Hepatocyte (in vitro differentiated cells): Measurements from ENCODE around the gene RENBP. TPM values are rescaled to one million over a fixed set of nuclear protein-coding genes. Genes with fewer than 3 reads are reported as not detected.
A peak's percentile ranks its signal among the peaks of the same experiment; 100 is the strongest.

Experiments
- DNase-seq: peaks from one replicate; pipeline ENCODE4 v3.0.0-alpha.2; 2016; ENCODE audit warnings: low spot score
- H2AFZ ChIP-seq: fragments of 200-600 bp; sonication (generic); 2 replicates; pipeline ENCODE4 v1.6.0; 2016; ENCODE audit warnings: antibody characterized with exemption, mild to moderate bottlenecking
- H3K27ac ChIP-seq: fragments of 200-600 bp; sonication (generic); 2 replicates; pipeline ENCODE4 v1.5.1; 2016; ENCODE audit warnings: mild to moderate bottlenecking
- H3K27me3 ChIP-seq: fragments of 200-600 bp; sonication (generic); 2 replicates; pipeline ENCODE4 v1.6.1; 2016
- H3K36me3 ChIP-seq: fragments of 200-600 bp; sonication (generic); replicated peaks from 2 replicates; pipeline ENCODE4 v1.5.1; 2016; ENCODE audit warnings: low read depth; ENCODE audit not compliant: insufficient read depth
- H3K4me1 ChIP-seq: fragments of 200-600 bp; sonication (generic); 2 replicates; pipeline ENCODE4 v1.5.1; 2016; ENCODE audit warnings: mild to moderate bottlenecking, moderate library complexity; ENCODE audit not compliant: insufficient read depth
- H3K4me2 ChIP-seq: fragments of 200-600 bp; sonication (generic); 2 replicates; pipeline ENCODE4 v1.6.0; 2016
- H3K4me3 ChIP-seq: fragments of 200-600 bp; sonication (generic); 2 replicates; pipeline ENCODE4 v1.5.1; 2016; ENCODE audit warnings: mild to moderate bottlenecking
- H3K79me2 ChIP-seq: fragments of 200-600 bp; sonication (generic); 2 replicates; pipeline ENCODE4 v1.6.0; 2017; ENCODE audit warnings: mild to moderate bottlenecking
- H3K9me2 ChIP-seq: fragments of 200-600 bp; sonication (generic); replicated peaks from 2 replicates; pipeline ENCODE4 v1.6.0; 2017; ENCODE audit warnings: mild to moderate bottlenecking; ENCODE audit not compliant: insufficient read depth
- H3K9me3 ChIP-seq: fragments of 200-600 bp; sonication (generic); 2 replicates; pipeline ENCODE4 v1.5.1; 2016; ENCODE audit warnings: low read depth, mild to moderate bottlenecking
- H4K20me1 ChIP-seq: fragments of 200-600 bp; sonication (generic); 2 replicates; pipeline ENCODE4 v1.6.0; 2016; ENCODE audit warnings: mild to moderate bottlenecking; ENCODE audit not compliant: insufficient read depth, poor library complexity, severe bottlenecking
- CTCF ChIP-seq: fragments of 200-600 bp; sonication (generic); IDR thresholded peaks from 2 replicates; pipeline ENCODE4 v1.5.1; 2016; ENCODE audit warnings: antibody characterized with exemption, mild to moderate bottlenecking; ENCODE audit not compliant: poor library complexity
- EZH2 ChIP-seq: fragments of 200-600 bp; sonication (generic); IDR thresholded peaks from 2 replicates; pipeline ENCODE4 v1.6.1; 2016; ENCODE audit warnings: antibody characterized with exemption, mild to moderate bottlenecking, borderline replicate concordance
- EZH2phosphoT487 ChIP-seq: fragments of 200-600 bp; sonication (generic); IDR thresholded peaks from one replicate; pipeline ENCODE4 v1.6.1; 2018; ENCODE audit warnings: antibody characterized with exemption, mild to moderate bottlenecking, low read depth, moderate library complexity; ENCODE audit not compliant: unreplicated experiment, severe bottlenecking
- WGBS: methylation state at CpG from one replicate; pipeline ENCODE4 v1.1.6; 2016; ENCODE audit warnings: low lambda C conversion rate; ENCODE audit errors: missing lambda C conversion rate; 5-methylcytosine and 5-hydroxymethylcytosine counted together
- polyA plus RNA-seq: library from polyadenylated mRNA; unstranded; fragments of >200 nt; fragmentation: Nextera tagmentation; extraction: Ambion mirVana; gene quantifications from 2 replicates; pipeline ENCODE4 v1.2.1, GENCODE V29; 2016
- total RNA-seq: library from RNA; depleted of rRNA; stranded (reverse); fragments of >200 nt; gene quantifications from 2 replicates; pipeline ENCODE4 v1.2.3, GENCODE V29; 2014

RENBP gene
- total and polyA plus RNA-seq, 2 experiments from 2014 or later = 5.8 to 22.8 TPM

GRCh38 chrX:153947009-153947769, 2.7 kb upstream of the RENBP start:
- Histone ChIP-seq H3K9me2 (no peaks in the 10 kb centered on the region), H2AFZ (no peak overlapping the region), H4K20me1 (no peaks in the 10 kb centered on the region), H3K27ac (no peak overlapping the region), H3K79me2 (no peaks in the 10 kb centered on the region), H3K9me3 (no peaks in the 10 kb centered on the region), H3K27me3 (no peaks in the 10 kb centered on the region), H3K4me1 (no peaks in the 10 kb centered on the region), H3K36me3 (no peaks in the 10 kb centered on the region), H3K4me2 (no peak overlapping the region), H3K4me3 (no peak overlapping the region)
- DNase-seq = peak; percentile 85
- TF ChIP-seq CTCF (peak; percentile 68), EZH2phosphoT487 (no peak), EZH2 (no peak)
- WGBS = 69% methylated on average over 19 of the region's 19 CpGs

- no peaks in the 10 kb centered on the region for H4K20me1 ChIP-seq
- TF ChIP-seq EZH2 = no peak
- TF ChIP-seq EZH2phosphoT487 = no peak
- TF ChIP-seq CTCF = no peak
- no peaks in the 10 kb centered on the region for H3K36me3 ChIP-seq
- no peak overlapping the region for H3K4me3 ChIP-seq
- no peaks in the 10 kb centered on the region for H3K9me3 ChIP-seq
- H3K27me3 ChIP-seq = no peaks in the 10 kb centered on the region
- H3K9me2 ChIP-seq = no peaks in the 10 kb centered on the region
- no peak overlapping the region for H3K4me2 ChIP-seq
- H3K27ac ChIP-seq = no peak overlapping the region
- WGBS = 91% methylated on average over 23 of the region's 24 CpGs
- H2AFZ ChIP-seq = no peak overlapping the region
- H3K79me2 ChIP-seq = no peaks in the 10 kb centered on the region
- no peaks in the 10 kb centered on the region for H3K4me1 ChIP-seq
- DNase-seq = no peak
These were observed 1.8 kb upstream of the RENBP start for GRCh38 chrX:153945956-153946943.

- no peaks in the 10 kb centered on the region for H3K36me3 ChIP-seq
- WGBS = 71% methylated on average over 6 of the region's 6 CpGs
- no peak for DNase-seq
- no peak overlapping the region for H3K4me3 ChIP-seq
- no peaks in the 10 kb centered on the region for H4K20me1 ChIP-seq
- H3K27me3 ChIP-seq = no peaks in the 10 kb centered on the region
- no peak for TF ChIP-seq CTCF
- no peak for TF ChIP-seq EZH2
- TF ChIP-seq EZH2phosphoT487 = no peak
- no peak overlapping the region for H3K27ac ChIP-seq
- H3K4me1 ChIP-seq = no peaks in the 10 kb centered on the region
- H3K9me2 ChIP-seq = no peaks in the 10 kb centered on the region
- no peaks in the 10 kb centered on the region for H3K79me2 ChIP-seq
- H3K4me2 ChIP-seq = peak overlapping the region; percentile 54
- no peaks in the 10 kb centered on the region for H3K9me3 ChIP-seq
- H2AFZ ChIP-seq = no peak overlapping the region
These were observed 332 bp upstream of the RENBP start for GRCh38 chrX:153944800-153945150.
